ENCODE measurements around the gene DNAJA4. TPM values are rescaled to one million over a fixed set of nuclear protein-coding genes. Genes with fewer than 3 reads are reported as not detected.

DNAJA4 gene
- total and polyA plus RNA-seq, 8 donors, result 11.4 to 53.6 (median 30.3) TPM; not detected in 1

- 90 to 94% (median 92%) methylated on average over 13 of the region's 13 CpGs for WGBS, 5 donors
Measured at GRCh38 chr15:78280319-78281072, 16.1 kb downstream of the DNAJA4 start.

GRCh38 chr15:78282324-78282723 is 18.0 kb downstream of the DNAJA4 start:
- TF ChIP-seq, protein P1, sequence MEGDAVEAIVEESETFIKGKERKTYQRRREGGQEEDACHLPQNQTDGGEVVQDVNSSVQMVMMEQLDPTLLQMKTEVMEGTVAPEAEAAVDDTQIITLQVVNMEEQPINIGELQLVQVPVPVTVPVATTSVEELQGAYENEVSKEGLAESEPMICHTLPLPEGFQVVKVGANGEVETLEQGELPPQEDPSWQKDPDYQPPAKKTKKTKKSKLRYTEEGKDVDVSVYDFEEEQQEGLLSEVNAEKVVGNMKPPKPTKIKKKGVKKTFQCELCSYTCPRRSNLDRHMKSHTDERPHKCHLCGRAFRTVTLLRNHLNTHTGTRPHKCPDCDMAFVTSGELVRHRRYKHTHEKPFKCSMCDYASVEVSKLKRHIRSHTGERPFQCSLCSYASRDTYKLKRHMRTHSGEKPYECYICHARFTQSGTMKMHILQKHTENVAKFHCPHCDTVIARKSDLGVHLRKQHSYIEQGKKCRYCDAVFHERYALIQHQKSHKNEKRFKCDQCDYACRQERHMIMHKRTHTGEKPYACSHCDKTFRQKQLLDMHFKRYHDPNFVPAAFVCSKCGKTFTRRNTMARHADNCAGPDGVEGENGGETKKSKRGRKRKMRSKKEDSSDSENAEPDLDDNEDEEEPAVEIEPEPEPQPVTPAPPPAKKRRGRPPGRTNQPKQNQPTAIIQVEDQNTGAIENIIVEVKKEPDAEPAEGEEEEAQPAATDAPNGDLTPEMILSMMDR (IDR thresholded peaks at IDR 0.05), result no peak
- no peak for TF ChIP-seq POLR2A (IDR thresholded peaks at IDR 0.05)
- no peak for TF ChIP-seq POLR2AphosphoS5 (IDR thresholded peaks at IDR 0.05)
- no peak for TF ChIP-seq EP300 (IDR thresholded peaks at IDR 0.05)
- no peaks in the 10 kb centered on the region for H3K4me1 ChIP-seq
- WGBS, 5 donors, result 83 to 93% (median 87%) methylated on average over 2 of the region's 2 CpGs
- intact Hi-C loops (cut with DNase I; ENCODE audit: low total_unique reads), result no loop called here
- H3K4me3 ChIP-seq, result no peak overlapping the region
- no peak for DNase-seq
- no peak overlapping the region for H3K27ac ChIP-seq
- H3K27me3 ChIP-seq, result no peaks in the 10 kb centered on the region
- peaks cover 46 to 99% (median 97%) of the 10 kb centered on the region in 4 donors for H3K36me3 ChIP-seq
- H3K9me3 ChIP-seq, result no peaks in the 10 kb centered on the region

More at GRCh38 chr15:78280319-78281072, 16.1 kb downstream of the DNAJA4 start:
- no peak for DNase-seq
- H3K36me3 ChIP-seq, result peaks cover 40 to 98% (median 94%) of the 10 kb centered on the region in 4 donors
- intact Hi-C loops (cut with DNase I; ENCODE audit: low total_unique reads), result no loop called here
- H3K27ac ChIP-seq, result no peak overlapping the region
- H3K27me3 ChIP-seq, result no peaks in the 10 kb centered on the region
- no peaks in the 10 kb centered on the region for H3K9me3 ChIP-seq
- no peak for TF ChIP-seq POLR2AphosphoS5 (IDR thresholded peaks at IDR 0.05)
- TF ChIP-seq, protein P1 (IDR thresholded peaks at IDR 0.05), result no peak
- TF ChIP-seq POLR2A (IDR thresholded peaks at IDR 0.05), result no peak
- TF ChIP-seq EP300 (IDR thresholded peaks at IDR 0.05), result no peak
- no peaks in the 10 kb centered on the region for H3K4me1 ChIP-seq
- no peak overlapping the region for H3K4me3 ChIP-seq

DNA sequence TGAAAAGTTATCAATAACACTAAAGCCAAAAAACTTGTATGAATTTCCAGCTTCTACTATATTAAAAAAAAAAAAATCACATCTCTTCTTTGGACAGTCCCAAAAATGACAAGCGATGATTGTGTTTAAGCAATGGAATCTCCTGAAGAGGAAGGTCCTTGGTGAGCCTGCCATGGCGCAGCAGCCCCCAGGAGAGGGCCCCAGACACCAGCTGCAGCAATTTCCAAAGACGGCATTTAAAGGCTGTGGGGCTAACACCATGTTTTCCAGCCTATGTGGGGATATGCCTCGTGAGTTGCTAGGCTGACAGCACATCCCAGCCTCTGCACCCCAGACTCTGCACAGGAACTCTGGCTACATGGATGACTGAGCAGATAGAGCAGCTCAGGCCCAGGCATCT is 20.4 kb downstream of the DNAJA4 start:
- no peak for DNase-seq
- WGBS, 5 donors, result 83 to 94% (median 87%) methylated on average over 4 of the region's 4 CpGs
- no peaks in the 10 kb centered on the region for H3K4me1 ChIP-seq
- H3K4me3 ChIP-seq, result no peak overlapping the region
- H3K36me3 ChIP-seq, result peaks cover 55 to 100% (median 96%) of the 10 kb centered on the region in 4 donors
- TF ChIP-seq POLR2AphosphoS5 (IDR thresholded peaks at IDR 0.05), result no peak
- TF ChIP-seq POLR2A (IDR thresholded peaks at IDR 0.05), result no peak
- no peak for TF ChIP-seq EP300 (IDR thresholded peaks at IDR 0.05)
- TF ChIP-seq, protein P1 (IDR thresholded peaks at IDR 0.05), result no peak
- H3K27me3 ChIP-seq, result no peaks in the 10 kb centered on the region
- no peaks in the 10 kb centered on the region for H3K9me3 ChIP-seq
- no peak overlapping the region for H3K27ac ChIP-seq
- intact Hi-C loops (cut with DNase I; ENCODE audit: low total_unique reads), result no loop called here

GRCh38 chr15:78290222-78290621 is 25.9 kb downstream of the DNAJA4 start:
- H3K27me3 ChIP-seq, result no peaks in the 10 kb centered on the region
- H3K36me3 ChIP-seq, result peaks cover 41 to 97% (median 84%) of the 10 kb centered on the region in 4 donors
- no peak overlapping the region for H3K27ac ChIP-seq
- no peak for TF ChIP-seq POLR2A (IDR thresholded peaks at IDR 0.05)
- TF ChIP-seq EP300 (IDR thresholded peaks at IDR 0.05), result no peak
- TF ChIP-seq, protein P1 (IDR thresholded peaks at IDR 0.05), result no peak
- no peak for TF ChIP-seq POLR2AphosphoS5 (IDR thresholded peaks at IDR 0.05)
- intact Hi-C loops (cut with DNase I; ENCODE audit: low total_unique reads), result no loop called here
- no peak for DNase-seq
- H3K4me1 ChIP-seq, result peaks cover 5 to 21% (median 15%) of the 10 kb centered on the region in 4 donors
- H3K9me3 ChIP-seq, result no peaks in the 10 kb centered on the region
- 67 to 82% (median 75%) methylated on average over 3 of the region's 3 CpGs for WGBS, 5 donors
- H3K4me3 ChIP-seq, result no peak overlapping the region

Measured in stomach (tissue), 9 donors.